GM21717 (cell line): ENCODE results near the gene KRTAP27-1.

Experiments
- ATAC-seq: cut with Tn5 transposase; IDR thresholded peaks from one replicate; pipeline ENCODE4 v1.9.1; 2021; ENCODE audit warnings: mild to moderate bottlenecking, moderate library complexity; ENCODE audit not compliant: unreplicated experiment

The KRTAP27-1 gene, protein sequence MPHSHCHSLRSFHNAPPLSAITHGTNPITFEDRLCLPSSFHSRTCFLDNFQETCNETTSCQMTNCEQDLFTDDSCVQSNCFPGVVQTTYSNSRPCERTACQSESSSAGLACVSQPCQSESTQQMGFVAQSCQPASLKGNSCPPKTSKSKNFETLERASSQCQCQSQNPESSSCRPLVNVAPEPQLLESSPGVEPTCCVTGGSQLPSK

DNA sequence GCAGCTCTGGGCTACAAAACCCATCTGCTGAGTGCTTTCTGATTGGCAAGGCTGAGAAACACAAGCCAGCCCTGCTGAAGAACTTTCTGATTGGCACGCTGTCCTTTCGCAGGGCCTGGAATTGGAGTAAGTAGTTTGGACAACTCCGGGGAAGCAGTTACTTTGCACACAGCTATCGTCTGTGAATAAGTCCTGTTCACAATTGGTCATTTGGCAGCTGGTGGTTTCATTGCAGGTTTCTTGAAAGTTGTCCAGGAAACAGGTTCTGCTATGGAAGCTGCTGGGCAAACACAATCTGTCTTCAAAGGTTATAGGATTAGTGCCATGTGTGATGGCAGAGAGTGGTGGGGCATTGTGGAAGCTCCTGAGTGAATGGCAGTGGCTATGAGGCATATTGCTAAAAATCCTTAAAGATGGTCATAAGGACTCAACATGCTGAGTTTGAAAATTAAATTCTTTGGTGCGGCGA is at the start of gene KRTAP27-1:
TSS of gene KRTAP27-1 (minus strand) at position 419 of the 469 bp plus-strand sequence. CDS start at position 393, 26 bp downstream.
- no peak for ATAC-seq

DNA sequence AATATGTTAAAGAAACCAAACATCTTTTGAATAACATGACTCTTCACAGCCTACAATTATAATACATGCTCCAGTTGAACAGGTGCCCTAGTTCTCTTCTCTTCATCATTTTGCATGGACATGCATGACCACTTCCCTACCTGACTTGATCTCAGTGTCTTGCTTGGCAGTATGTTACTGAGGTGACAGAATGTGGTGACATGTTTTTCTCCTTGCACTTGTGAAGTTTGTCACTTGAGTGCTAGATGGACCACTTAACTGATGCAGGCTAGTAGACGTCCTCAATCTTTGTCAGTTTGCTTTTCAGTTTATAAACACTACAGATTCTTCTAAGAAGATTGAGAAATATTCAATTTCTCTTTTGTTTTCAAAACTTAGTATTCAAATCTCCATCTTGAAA is 44.7 kb upstream of the KRTAP27-1 start:
- ATAC-seq: no peak

DNA sequence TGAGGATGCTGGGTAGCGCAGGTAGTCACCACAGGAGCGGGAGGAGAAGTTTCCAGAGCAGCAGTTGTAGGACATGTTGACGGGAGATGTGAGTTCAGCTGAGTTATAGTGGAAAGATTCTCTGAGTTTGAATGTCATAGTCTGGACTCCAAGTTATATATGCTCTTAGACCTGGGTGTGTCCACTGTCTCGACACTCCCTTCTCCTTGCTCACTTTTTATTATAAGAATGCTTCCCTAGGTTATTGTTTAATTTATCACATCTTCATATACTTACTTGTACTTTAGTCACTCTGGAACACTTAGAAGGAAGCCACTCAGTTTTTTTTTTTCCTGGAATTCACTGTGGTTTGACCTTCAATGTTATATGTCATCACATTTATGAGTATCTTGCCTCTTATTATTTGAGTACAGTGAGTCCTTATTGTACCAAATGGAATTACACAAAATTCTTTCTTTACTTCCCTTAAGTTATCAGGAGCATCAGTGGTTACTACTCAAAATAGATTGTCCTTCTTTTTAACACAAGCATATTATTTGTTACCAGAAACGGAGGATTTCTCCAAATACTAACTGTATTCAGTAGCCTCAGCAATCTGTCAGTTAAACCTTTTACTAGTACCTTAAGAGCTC is 34.8 kb upstream of the KRTAP27-1 start, which contains the start of gene KRTAP13-2:
TSS of gene KRTAP13-2 (minus strand) at position 133 of the 632 bp plus-strand sequence. CDS start at position 75, 58 bp downstream.
- no peak for ATAC-seq

DNA sequence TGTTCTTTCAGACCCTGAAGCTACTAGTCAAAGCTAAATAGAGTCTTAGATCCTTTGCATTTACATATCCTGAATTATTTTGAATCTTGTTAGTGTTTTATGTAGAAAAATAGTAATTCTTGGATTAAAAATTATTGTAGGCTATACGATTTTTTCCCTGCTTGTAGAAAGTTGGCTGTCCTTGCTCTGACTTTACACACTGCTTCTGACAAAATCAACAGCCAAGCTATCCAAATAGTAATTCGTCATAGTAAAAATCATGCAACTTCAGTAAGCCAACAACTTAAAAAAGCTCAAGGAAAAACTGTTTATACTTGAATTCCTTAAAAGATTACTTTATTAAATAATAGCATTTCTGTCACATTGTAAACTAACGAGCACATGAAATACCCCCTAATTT is 18.4 kb upstream of the KRTAP27-1 start:
- ATAC-seq: no peak

DNA sequence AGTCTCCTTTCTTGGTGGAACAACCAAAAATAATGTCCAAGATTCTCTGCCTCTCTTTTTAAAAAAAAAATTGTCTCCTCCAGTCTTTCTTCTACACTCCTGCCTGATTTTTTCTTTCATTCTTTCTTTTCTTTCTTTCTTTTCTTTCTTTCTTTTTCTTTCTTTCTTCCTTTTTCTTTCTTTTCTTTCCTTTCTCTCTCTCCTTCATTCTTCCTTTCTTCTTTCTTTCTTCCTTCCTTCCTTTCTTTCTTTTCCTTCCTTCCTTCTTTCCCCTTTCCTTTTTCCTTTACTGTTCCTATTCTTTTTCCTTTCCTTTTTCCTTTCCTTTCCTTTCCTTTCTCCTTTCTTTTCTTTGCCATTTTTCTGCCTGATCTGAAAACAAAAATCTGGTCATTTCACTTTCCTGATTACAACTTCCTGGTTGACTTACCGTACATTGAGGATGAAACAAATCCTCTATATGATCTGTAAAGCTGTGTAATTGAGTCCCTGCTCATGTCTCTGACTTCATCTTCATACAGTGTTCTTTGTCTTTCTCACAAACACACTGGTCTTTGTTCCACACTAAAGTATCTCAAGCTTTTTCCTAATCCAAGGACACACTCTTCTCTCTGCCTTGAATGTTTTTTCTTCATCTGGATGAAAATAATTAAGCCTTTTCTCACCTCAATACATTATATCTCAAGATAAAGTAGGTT is 17.0 kb upstream of the KRTAP27-1 start:
- ATAC-seq: no peak

DNA sequence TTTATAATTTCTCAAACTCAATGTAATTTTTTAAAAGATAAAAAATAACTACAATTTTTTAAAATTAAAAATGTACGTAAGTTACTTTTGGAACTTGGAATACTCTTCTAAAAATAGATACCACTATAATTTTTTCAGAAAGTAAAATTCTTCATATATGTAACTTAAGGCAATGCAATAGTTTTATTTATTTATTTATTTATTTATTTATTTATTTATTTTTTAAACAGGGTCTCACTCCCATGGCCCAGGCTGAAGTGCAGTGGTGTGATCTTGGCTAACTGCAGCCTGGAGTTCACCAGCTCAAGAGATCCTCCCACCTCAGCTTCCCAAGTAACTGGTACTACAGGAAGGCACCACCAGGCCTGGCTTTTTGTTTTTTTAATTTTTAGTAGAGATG is 14.0 kb upstream of the KRTAP27-1 start:
- ATAC-seq: no peak

DNA sequence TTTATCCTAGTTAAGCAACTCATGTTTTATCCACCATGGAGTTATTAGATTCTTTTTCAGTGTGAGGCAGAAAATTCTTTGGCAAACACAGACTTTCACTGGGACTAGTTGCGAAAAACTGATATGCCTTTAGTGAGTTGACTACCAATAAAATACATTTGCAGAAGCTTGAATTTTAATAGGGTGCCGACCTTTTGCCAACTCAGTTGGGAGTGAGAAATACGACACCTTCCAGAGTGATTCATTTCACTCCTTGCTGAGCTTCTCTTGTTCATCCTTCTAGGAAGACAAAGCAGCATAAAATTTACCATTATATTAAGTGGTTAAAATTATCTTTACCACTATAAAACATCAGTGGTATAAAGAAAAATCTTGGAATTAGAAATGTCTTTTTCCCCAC is 12.1 kb upstream of the KRTAP27-1 start:
- no peak for ATAC-seq

DNA sequence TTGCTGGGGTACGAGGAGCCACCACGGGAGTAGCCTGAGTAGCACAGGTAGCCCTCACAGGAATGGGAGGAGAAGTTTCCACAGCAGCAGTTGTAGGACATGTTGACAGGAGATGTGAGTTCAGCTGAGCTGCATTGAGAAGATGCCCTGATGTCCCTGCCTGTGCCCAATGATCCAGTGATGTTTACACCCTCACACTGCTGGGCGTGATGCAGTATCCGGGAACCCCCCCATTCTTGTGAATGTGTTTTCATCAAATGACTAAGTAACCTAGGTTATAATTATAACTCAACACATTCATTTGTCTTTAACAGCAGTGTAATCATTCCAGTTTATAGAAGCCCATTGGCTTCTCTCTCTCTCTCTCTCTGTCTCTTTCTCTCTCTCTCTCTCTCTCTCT is 11.0 kb upstream of the KRTAP27-1 start, which contains the start of gene KRTAP23-1:
TSS of gene KRTAP23-1 (minus strand) at position 101 of the 400 bp plus-strand sequence. CDS start at position 101, 0 bp downstream.
- ATAC-seq: no peak

DNA sequence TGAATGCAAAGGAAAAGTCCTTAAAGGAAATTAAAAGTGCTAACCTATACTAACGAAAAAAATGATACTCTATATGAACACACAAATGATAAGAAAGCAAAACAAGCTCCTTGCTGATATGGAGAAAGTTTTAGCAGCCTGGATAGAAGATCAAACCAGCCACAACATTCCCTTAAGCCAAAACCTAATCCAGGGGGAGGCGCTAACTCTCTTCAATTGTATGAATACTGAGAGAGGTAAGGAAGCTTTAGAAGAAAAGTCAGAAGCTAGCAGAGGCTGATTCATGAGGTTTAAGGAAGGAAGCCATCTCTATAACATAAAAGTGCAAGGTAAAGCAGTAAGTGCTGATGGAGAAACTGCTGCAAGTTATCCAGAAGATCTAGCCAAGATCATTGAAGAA is 7.5 kb upstream of the KRTAP27-1 start:
- ATAC-seq: no peak

DNA sequence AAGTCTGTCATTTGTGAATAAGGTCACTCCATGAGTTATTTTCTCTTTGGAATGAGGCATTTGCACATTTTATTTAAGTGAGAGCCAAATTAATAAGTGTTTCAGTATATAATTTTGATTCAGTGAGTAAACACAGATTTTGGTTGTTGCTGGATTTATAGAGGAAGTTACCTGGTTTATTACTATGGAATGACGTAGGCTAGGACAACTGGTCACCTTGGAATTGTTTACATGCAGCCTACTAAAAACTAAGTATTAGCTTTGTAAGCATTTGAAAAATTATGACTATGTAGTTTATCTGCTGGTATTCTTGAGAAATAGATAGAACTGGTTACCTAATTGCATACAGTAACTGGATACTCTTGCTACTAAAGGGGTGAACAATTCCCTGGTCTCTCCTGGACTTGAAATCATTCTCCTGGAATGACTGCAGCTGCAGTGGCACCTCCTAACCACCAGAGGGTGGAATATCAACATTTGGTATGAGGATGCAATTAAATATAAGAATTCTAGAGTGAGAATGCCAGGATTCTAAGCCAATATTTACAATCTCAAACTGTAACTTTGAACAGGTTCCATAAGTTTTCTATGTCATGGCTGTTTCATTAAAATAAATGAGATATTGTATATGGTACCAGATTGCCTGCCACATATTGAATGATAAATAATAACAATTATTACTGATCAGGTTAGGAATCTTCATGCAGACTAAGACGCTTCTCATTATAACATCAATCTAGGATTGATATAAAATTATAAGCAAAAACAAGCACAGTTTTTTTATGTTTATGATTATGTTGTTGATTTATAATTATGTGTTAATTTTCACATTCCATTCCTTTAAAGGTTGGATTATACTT is 3.5 kb upstream of the KRTAP27-1 start:
- ATAC-seq: no peak

DNA sequence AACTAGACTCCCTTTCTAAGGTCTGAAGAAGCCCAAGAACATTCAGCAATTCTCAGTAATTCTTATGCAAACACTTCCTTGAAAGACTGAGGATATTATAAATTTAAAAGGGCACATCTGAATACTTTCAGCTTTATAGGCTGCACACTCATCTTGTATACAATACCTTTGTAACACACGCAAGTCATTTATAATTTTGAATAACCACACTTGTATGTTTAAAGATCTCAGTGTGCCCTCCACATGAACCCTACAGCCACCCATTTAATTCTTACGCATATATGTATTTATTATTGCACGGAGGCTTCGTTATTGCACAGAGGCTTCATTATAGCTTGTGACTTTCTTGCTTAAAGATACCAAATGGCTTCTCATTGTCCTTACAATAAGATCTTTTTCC is 1.2 kb upstream of the KRTAP27-1 start:
- ATAC-seq: no peak

DNA sequence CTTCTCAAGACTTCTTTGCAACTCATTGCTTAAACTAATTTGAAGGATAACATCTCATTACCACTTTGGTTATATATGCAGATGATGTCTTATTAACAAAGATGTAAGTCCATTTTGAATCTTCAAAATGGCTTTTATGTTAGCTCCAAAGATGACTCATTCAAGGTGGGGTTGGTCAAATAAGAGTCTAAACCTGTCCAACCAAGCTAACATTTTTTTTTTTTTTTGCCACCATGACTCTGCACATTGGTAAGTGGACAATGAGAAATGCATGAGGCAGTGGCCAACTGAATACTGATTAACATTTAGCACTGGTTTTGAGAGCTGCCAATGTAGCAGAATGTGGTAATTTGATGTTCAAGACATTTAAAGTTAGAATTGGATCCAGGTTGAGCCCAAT is 278 bp upstream of the KRTAP27-1 start:
- no peak for ATAC-seq

DNA sequence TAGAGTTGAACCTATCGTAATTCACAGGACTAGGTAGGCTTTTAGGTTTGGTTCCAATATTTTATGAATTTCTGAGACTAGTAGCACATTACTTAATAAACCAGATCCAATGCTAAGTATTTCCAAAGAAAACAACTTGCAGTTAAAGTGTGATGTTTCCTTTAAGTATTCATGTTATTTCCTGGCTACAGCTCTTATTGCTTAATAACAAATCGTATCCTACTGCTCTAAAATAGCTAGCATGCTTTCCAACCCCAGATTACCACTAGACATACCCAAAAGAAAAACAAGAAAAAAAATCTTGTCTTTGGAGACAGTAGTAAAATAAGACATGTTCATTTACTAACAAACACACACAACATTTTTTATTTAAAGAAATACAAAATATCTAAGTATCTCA is 898 bp downstream of the KRTAP27-1 start:
- ATAC-seq: no peak

DNA sequence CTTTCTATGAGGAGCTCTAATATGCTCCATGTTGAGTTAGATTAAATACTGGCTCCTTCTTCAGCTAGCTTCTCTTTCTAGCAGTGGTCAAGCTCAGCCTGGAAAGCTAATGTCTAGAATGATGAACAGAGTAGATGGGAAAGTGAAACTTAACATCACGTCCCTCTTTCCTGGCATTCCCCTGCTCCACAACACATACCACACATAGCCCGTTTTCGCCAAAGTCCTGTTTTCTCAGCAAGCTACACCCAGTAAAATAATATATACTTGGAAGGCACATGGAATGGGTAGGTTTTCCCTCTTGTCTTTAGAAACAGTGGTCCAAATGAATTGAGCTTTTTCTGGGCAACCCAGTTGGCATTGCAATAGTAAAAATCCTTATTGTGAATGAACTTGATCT is 3.8 kb downstream of the KRTAP27-1 start:
- ATAC-seq: no peak

DNA sequence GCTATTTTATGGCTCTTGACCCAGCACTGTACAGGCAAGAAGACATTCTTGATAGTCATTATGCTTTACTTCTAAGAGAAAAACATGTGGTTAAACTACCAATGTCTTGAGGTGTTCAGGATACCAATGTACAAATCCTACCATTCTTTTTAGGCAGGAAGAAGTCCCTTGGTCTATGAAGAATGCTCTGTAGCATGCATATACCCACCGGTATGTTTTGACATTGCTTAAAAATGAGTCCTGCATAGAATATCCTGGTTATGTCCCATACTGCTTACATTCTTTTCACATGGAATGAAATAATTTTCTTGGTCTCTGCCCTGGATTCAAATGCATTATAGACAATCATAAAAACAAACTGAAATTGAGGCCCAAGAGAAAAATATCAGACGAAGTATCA is 4.8 kb downstream of the KRTAP27-1 start:
- ATAC-seq: no peak

DNA sequence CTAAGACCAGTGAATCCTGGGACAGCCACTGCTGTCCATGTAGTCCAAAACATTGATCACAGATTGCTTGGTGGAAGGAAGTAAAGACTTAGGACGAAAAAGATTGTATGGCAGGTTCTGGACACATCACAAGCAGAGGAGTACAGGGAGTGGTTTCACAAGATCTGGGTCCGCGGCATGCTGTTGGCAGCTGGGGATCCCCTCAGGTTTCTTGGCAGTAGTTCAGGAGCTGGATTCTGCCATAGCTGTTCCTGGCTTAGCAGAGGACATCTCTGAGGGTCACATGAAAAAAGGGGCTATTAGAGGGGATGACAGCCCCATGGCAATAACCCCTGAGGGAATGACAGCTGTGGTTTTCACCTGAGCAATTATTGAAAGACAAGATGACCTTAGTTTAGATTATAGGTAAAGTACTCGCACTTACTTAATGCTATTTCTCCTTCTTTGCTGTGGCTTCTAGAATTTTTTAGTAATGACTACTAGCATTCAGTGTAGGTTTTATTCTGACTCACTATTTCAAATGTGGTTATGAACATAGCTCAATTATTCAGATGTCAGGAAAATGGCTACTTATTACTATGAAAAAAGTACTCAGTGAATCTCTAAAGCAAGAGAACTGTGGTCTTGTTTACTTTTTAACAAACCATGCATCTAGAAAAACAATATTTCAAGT is 8.2 kb downstream of the KRTAP27-1 start:
- ATAC-seq: no peak

DNA sequence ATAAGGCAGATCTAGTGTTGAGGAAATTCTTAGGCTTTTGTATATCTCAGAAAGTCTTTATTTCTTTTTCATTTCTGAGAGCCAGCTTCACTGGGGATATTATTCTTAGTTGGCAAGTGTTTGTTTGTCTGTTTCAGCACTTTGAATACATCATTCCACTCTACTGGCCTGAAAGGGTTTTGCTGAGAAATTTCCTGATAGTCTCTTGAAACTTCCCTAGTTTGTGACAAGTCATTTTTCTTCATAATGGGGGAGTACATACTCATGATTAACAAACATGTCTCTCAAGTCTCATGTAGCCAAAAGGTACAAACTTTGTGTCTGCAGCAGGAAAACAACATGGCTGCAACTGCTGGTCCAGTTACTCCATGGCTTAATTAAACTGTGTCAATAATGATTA is 11.1 kb downstream of the KRTAP27-1 start:
- ATAC-seq: no peak

DNA sequence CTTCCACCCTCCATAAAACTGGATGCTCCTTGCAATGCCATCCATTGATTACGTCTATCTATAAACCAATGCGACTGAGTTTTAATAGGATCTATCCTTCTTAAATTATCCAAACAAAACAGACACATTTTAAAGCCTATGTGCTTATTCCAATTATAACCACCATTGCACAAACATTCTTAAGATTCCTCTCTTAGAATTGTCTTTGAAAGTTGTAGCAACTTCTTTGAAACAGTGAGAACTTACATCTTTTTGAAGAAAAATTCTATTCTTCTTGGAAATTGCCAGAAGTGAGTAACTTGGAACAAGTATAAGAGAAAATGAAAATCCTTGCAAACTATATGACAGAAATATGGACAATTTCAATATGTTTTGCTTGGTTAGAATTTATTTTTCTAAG is 17.3 kb downstream of the KRTAP27-1 start, which contains the start of gene KRTAP26-1:
TSS of gene KRTAP26-1 (minus strand) at position 101 of the 400 bp plus-strand sequence. CDS start 280 bp downstream, outside the sequence.
- ATAC-seq: no peak

DNA sequence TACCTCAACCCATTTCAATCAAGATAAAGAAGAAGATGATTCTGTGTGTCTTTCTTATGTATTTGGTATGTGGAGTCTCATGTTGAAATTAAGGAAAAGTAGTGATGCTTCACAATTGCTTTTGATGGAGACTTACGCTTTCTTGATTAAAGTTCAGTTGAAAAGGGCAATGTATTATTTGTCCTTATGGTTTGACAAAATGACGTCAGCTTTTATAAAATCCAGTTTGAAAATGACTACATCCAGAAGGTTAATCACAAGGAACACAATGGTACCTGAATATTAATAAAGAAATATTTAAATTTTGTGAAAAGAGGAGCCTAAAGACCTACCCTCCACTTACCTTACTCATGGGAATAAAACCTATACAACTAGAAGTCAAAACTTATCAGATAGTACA is 21.8 kb downstream of the KRTAP27-1 start:
- no peak for ATAC-seq

DNA sequence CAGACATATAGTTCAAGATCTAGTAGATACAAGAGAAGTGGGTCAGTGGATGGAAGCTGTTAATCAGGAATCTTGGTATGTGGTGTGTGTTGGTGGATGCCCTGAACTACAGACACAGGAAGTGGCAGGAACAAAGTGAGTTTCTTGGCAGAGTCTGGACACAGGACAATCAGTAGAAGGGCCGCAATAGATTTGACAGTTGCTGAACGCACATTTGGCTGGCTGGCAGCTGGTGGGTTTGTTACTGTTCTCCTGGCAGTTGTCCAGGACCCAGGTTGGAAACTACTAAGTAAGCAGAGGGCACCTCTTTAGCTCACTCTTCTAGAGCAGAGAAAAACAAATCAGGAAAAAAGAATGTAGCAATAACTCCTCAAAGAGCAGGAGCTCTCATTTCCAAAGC is 30.6 kb downstream of the KRTAP27-1 start:
- no peak for ATAC-seq
